PC-3 (cell line): ENCODE data around the gene PRPSAP2. TPM values are rescaled to one million over a fixed set of nuclear protein-coding genes. Genes with fewer than 3 reads are reported as not detected.

Source experiments
- ATAC-seq: fragments of 200-7000 bp; cut with Tn5 transposase; 2 replicates; pipeline ENCODE4 v1.9.1; 2020; ENCODE audit warnings: mild to moderate bottlenecking, moderate library complexity
- BruUV-seq: library from RNA; stranded (reverse); fragments of 400-500 nt; replicated peaks from 2 replicates; lab custom pipeline; 2021; lab: Mats Ljungman, UMichigan
- CTCF ChIA-PET: fragments of 300-600 bp; sonication (Branson Sonifier 250); formaldehyde crosslinking; loops from one replicate; lab custom pipeline; 2022; ENCODE audit warnings: antibody characterized with exemption; lab: Charles Lee
- POLR2A ChIA-PET: fragments of 300-600 bp; sonication (Branson Sonifier 250); formaldehyde crosslinking; loops from one replicate; lab custom pipeline; 2022; ENCODE audit warnings: antibody characterized with exemption; ENCODE audit not compliant: unreplicated experiment; lab: Charles Lee
- DNase-seq: peaks from one replicate; pipeline ENCODE4 v3.0.0-alpha.2; 2015
- H2AFZ ChIP-seq: fragments of 300-600 bp; sonication (generic); 2 replicates; pipeline ENCODE4 v1.6.0; 2016; ENCODE audit warnings: antibody characterized with exemption, low read length
- H3F3A ChIP-seq: fragments of 300-600 bp; sonication (generic); one replicate; pipeline ENCODE4 v1.6.0; 2017; ENCODE audit warnings: antibody characterized with exemption, low read length, control low read depth, mild to moderate bottlenecking; ENCODE audit not compliant: unreplicated experiment
- H3K27ac ChIP-seq: fragments of 300-600 bp; sonication (generic); 2 replicates; pipeline ENCODE4 v1.5.1; 2016; ENCODE audit warnings: mild to moderate bottlenecking, low read length
- H3K27me3 ChIP-seq: fragments of 300-600 bp; sonication (generic); 2 replicates; pipeline ENCODE4 v1.6.1; 2016; ENCODE audit warnings: low read length, mixed read lengths
- H3K36me3 ChIP-seq: fragments of 300-600 bp; sonication (generic); 2 replicates; pipeline ENCODE4 v1.6.1; 2016; ENCODE audit warnings: low read depth, mixed run types, low read length, mixed read lengths
- H3K4me1 ChIP-seq: fragments of 300-600 bp; sonication (generic); 2 replicates; pipeline ENCODE4 v1.5.1; 2016; ENCODE audit warnings: low read length; ENCODE audit not compliant: insufficient read depth
- H3K4me2 ChIP-seq: fragments of 300-600 bp; sonication (generic); 2 replicates; pipeline ENCODE4 v1.6.0; 2016; ENCODE audit warnings: low read length
- H3K4me3 ChIP-seq: fragments of 300-600 bp; sonication (generic); 2 replicates; pipeline ENCODE4 v1.5.1; 2016; ENCODE audit warnings: mild to moderate bottlenecking, low read length, mixed read lengths
- H3K79me2 ChIP-seq: fragments of 300-600 bp; sonication (generic); 2 replicates; pipeline ENCODE4 v1.6.1; 2017; ENCODE audit warnings: low read length, mixed read lengths
- H3K9ac ChIP-seq: fragments of 300-600 bp; sonication (generic); 2 replicates; pipeline ENCODE4 v1.6.0; 2016; ENCODE audit warnings: mild to moderate bottlenecking, low read length
- H3K9me2 ChIP-seq: fragments of 300-600 bp; sonication (generic); replicated peaks from 2 replicates; pipeline ENCODE4 v1.6.1; 2016; ENCODE audit warnings: mixed run types, low read length, mixed read lengths
- H3K9me3 ChIP-seq: fragments of 300-600 bp; sonication (generic); 2 replicates; pipeline ENCODE4 v1.6.1; 2016; ENCODE audit warnings: low read length, mixed read lengths
- H4K20me1 ChIP-seq: fragments of 300-600 bp; sonication (generic); 2 replicates; pipeline ENCODE4 v1.6.1; 2016; ENCODE audit warnings: low read length, mixed read lengths
- CTCF ChIP-seq: fragments of 300-600 bp; sonication (generic); conservative IDR thresholded peaks from 2 replicates; pipeline ENCODE4 v1.5.1; 2017; ENCODE audit warnings: antibody characterized with exemption, low read depth, mild to moderate bottlenecking, low read length
- EZH2 ChIP-seq: fragments of 300-600 bp; sonication (generic); IDR thresholded peaks from one replicate; pipeline ENCODE4 v1.6.1; 2017; ENCODE audit warnings: antibody characterized with exemption, mild to moderate bottlenecking, low read length; ENCODE audit not compliant: unreplicated experiment
- EZH2phosphoT487 ChIP-seq: fragments of 300-600 bp; sonication (generic); IDR thresholded peaks from 2 replicates; pipeline ENCODE4 v1.6.1; 2018; ENCODE audit warnings: mild to moderate bottlenecking, antibody characterized with exemption, low read length, borderline replicate concordance
- intact Hi-C: fragments of 100-400 bp; cut with micrococcal nuclease; formaldehyde crosslinking; loops from 2 replicates; pipeline ENCODE4 v1.9.0; 2023
- total RNA-seq: library from RNA; depleted of rRNA; stranded (reverse); fragments of >200 nt; gene quantifications from 2 replicates; pipeline ENCODE4 v1.2.3, GENCODE V29; 2014

Gene PRPSAP2
- total RNA-seq, 1 experiment from 2014 or later: 81.3 TPM

GRCh38 chr17:18963126-18964017, 105.4 kb downstream of the PRPSAP2 start:
- POLR2A ChIA-PET: no interaction called here
- BruUV-seq: no TSS peak
- Histone ChIP-seq H2AFZ (no peak overlapping the region), H3K79me2 (no peaks in the 10 kb centered on the region), H3K9me2 (no peaks in the 10 kb centered on the region), H3K4me3 (no peak overlapping the region), H3K27ac (no peak overlapping the region), H3K27me3 (no peaks in the 10 kb centered on the region), H3K9me3 (no peaks in the 10 kb centered on the region), H3K36me3 (no peaks in the 10 kb centered on the region), H3F3A (no peaks in the 10 kb centered on the region), H3K4me2 (no peak overlapping the region), H4K20me1 (no peaks in the 10 kb centered on the region), H3K4me1 (peaks cover 11% of the 10 kb centered on the region), H3K9ac (no peak overlapping the region)
- DNase-seq (no peak), ATAC-seq (no peak)
- CTCF ChIA-PET: no interaction called here
- TF ChIP-seq EZH2 (no peak), CTCF (no peak), EZH2phosphoT487 (no peak)
- intact Hi-C loops: no loop called here

GRCh38 chr17:18964018-18964351, 106.1 kb downstream of the PRPSAP2 start:
- Histone ChIP-seq H3K79me2 (no peaks in the 10 kb centered on the region), H3K4me3 (no peak overlapping the region), H4K20me1 (no peaks in the 10 kb centered on the region), H3K4me2 (no peak overlapping the region), H3K27me3 (no peaks in the 10 kb centered on the region), H3F3A (no peaks in the 10 kb centered on the region), H3K27ac (no peak overlapping the region), H3K36me3 (no peaks in the 10 kb centered on the region), H3K9me3 (no peaks in the 10 kb centered on the region), H2AFZ (no peak overlapping the region), H3K9ac (no peak overlapping the region), H3K9me2 (no peaks in the 10 kb centered on the region), H3K4me1 (peaks cover 17% of the 10 kb centered on the region)
- TF ChIP-seq EZH2phosphoT487: no peak
- TF ChIP-seq CTCF: no peak
- TF ChIP-seq EZH2: no peak
- ChIA-PET POLR2A (no interaction called here), CTCF (no interaction called here)
- intact Hi-C loops: no loop called here
- ATAC-seq (no peak), DNase-seq (no peak)
- no TSS peak for BruUV-seq

GRCh38 chr17:18964550-18964949, 106.6 kb downstream of the PRPSAP2 start:
- no peak overlapping the region for H3K9ac ChIP-seq
- ATAC-seq: no peak
- H3K9me3 ChIP-seq: no peaks in the 10 kb centered on the region
- H3F3A ChIP-seq: no peaks in the 10 kb centered on the region
- intact Hi-C loops: no loop called here
- no peak overlapping the region for H2AFZ ChIP-seq
- no peaks in the 10 kb centered on the region for H3K36me3 ChIP-seq
- ChIA-PET CTCF (no interaction called here), POLR2A (no interaction called here)
- no peak overlapping the region for H3K4me3 ChIP-seq
- H3K27ac ChIP-seq: no peak overlapping the region
- no peak for DNase-seq
- no peaks in the 10 kb centered on the region for H3K27me3 ChIP-seq
- H3K4me1 ChIP-seq: peaks cover 23% of the 10 kb centered on the region
- H4K20me1 ChIP-seq: no peaks in the 10 kb centered on the region
- no peak for TF ChIP-seq CTCF
- TF ChIP-seq EZH2: no peak
- TF ChIP-seq EZH2phosphoT487: no peak
- BruUV-seq: no TSS peak
- H3K4me2 ChIP-seq: no peak overlapping the region
- no peaks in the 10 kb centered on the region for H3K9me2 ChIP-seq
- no peaks in the 10 kb centered on the region for H3K79me2 ChIP-seq
